Measurements from ENCODE around the gene UNKL.

Gene UNKL

GRCh38 chr16:1314399-1315068 lies 100.0 kb downstream of the UNKL start:
- no peak for TF ChIP-seq CTCF (IDR thresholded peaks at IDR 0.05; ENCODE audit: insufficient read depth, missing control alignments)
- no peak for DNase-seq (ENCODE audit: insufficient read length, low spot score)
- FAIRE-seq: no peak

GRCh38 chr16:1313721-1314369 lies 100.7 kb downstream of the UNKL start:
- DNase-seq (ENCODE audit: insufficient read length, low spot score): no peak
- TF ChIP-seq CTCF (IDR thresholded peaks at IDR 0.05; ENCODE audit: insufficient read depth, missing control alignments): no peak
- no peak for FAIRE-seq
